Ishikawa (cell line): ENCODE data around the gene ZNF106.
A peak's percentile ranks its signal among the peaks of the same experiment; 100 is the strongest.

ENCODE experiments used
- CEBPB ChIP-seq: IDR thresholded peaks from 2 replicates; pipeline ENCODE4 v1.6.1; 2012
- CREB1 ChIP-seq: IDR thresholded peaks from 2 replicates; pipeline ENCODE4 v1.6.1; 2012; ENCODE audit warnings: low read depth
- EGR1 ChIP-seq: IDR thresholded peaks from 2 replicates; pipeline ENCODE4 v1.6.1; 2012
- EP300 ChIP-seq: IDR thresholded peaks from 2 replicates; pipeline ENCODE4 v1.6.1; 2012; ENCODE audit warnings: borderline replicate concordance
- FOXM1 ChIP-seq: IDR thresholded peaks from 2 replicates; pipeline ENCODE4 v1.6.1; 2012; ENCODE audit warnings: low read depth, borderline replicate concordance
- NFIC ChIP-seq: IDR thresholded peaks from 2 replicates; pipeline ENCODE4 v1.6.1; 2012
- RAD21 ChIP-seq: IDR thresholded peaks from 2 replicates; pipeline ENCODE4 v1.6.1; 2012; ENCODE audit warnings: low read depth
- TAF1 ChIP-seq: IDR thresholded peaks from 2 replicates; pipeline ENCODE4 v1.6.1; 2012; ENCODE audit warnings: low read depth, mild to moderate bottlenecking
- TCF12 ChIP-seq: IDR thresholded peaks from 2 replicates; pipeline ENCODE4 v1.6.1; 2012; ENCODE audit warnings: low read depth
- TEAD4 ChIP-seq: IDR thresholded peaks from 2 replicates; pipeline ENCODE4 v1.6.1; 2012
- YY1 ChIP-seq: IDR thresholded peaks from 2 replicates; pipeline ENCODE4 v1.6.1; 2012; ENCODE audit warnings: low read depth
- ZBTB7A ChIP-seq: IDR thresholded peaks from 2 replicates; pipeline ENCODE4 v1.6.1; 2012; ENCODE audit warnings: low read depth
- TF ChIP-seq, protein P1 (sequence below): IDR thresholded peaks from 2 replicates; pipeline ENCODE4 v1.6.1; 2012; ENCODE audit warnings: low read depth, mild to moderate bottlenecking
- TF ChIP-seq, protein P2 (sequence below): IDR thresholded peaks from 2 replicates; pipeline ENCODE4 v1.6.1; 2012
- TF ChIP-seq, protein P3 (sequence below): IDR thresholded peaks from 2 replicates; pipeline ENCODE4 v1.6.1; 2012

Gene ZNF106

DNA sequence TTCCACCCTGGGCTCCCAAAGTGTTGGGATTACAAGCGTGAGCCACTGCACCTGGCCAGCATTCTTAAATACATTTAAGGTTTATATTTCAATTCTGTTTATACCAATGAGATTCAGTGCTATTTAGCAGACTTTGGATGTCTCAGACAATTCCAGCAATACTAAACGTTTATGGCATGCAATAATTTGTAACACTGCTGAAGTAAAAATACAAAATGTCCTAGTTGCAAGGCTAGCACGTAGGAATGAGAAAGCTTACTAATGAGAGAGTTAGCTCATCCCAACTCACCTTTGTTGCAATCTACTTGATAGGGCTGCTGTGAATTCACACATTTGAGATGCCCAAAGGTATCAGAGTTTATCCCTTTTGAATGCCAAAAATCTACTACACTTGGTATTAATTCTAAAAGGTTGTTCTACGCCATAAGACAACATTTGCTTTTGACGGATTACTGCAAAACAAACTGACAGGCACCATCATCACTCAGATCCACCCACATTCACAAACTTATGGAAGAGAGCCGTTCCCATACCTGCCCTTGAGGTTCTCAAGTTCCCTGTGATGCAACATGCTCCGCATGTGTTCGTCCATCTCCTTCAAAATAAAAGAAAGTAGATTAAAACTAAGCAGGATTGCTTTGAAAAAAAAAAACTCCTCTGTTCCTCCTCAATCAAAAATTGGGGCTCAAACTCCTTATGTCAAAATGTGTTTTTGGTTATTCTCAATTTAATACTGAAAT lies 25.3 kb downstream of the ZNF106 start:
- TF ChIP-seq CEBPB (peak; percentile 78), YY1 (no peak)

DNA sequence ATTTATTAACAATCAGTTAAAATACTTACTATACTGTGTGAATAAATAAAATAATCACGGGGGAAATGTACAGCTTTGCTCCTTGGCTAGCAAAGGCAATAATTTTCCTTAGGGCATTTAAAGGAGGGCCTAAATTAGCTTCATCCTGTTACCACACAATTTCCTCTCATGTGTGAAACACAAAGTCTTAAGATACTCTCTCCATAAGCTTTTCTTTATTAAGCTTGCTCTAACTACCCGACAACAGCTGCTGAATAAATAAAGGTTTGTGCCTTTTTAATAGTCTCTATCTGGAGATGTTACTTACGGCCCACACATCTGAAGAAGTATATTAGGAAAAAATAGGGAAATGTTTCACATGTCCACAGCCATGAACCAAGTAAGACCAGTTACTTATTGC lies 29.7 kb downstream of the ZNF106 start:
- TF ChIP-seq TAF1 (no peak), EP300 (no peak), TCF12 (no peak), YY1 (no peak), FOXM1 (no peak), ZBTB7A (no peak), EGR1 (no peak), CREB1 (no peak), TEAD4 (no peak), CEBPB (no peak), RAD21 (no peak), NFIC (no peak)
- TF ChIP-seq, protein P1, sequence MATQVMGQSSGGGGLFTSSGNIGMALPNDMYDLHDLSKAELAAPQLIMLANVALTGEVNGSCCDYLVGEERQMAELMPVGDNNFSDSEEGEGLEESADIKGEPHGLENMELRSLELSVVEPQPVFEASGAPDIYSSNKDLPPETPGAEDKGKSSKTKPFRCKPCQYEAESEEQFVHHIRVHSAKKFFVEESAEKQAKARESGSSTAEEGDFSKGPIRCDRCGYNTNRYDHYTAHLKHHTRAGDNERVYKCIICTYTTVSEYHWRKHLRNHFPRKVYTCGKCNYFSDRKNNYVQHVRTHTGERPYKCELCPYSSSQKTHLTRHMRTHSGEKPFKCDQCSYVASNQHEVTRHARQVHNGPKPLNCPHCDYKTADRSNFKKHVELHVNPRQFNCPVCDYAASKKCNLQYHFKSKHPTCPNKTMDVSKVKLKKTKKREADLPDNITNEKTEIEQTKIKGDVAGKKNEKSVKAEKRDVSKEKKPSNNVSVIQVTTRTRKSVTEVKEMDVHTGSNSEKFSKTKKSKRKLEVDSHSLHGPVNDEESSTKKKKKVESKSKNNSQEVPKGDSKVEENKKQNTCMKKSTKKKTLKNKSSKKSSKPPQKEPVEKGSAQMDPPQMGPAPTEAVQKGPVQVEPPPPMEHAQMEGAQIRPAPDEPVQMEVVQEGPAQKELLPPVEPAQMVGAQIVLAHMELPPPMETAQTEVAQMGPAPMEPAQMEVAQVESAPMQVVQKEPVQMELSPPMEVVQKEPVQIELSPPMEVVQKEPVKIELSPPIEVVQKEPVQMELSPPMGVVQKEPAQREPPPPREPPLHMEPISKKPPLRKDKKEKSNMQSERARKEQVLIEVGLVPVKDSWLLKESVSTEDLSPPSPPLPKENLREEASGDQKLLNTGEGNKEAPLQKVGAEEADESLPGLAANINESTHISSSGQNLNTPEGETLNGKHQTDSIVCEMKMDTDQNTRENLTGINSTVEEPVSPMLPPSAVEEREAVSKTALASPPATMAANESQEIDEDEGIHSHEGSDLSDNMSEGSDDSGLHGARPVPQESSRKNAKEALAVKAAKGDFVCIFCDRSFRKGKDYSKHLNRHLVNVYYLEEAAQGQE, result no peak
- TF ChIP-seq, protein P2, sequence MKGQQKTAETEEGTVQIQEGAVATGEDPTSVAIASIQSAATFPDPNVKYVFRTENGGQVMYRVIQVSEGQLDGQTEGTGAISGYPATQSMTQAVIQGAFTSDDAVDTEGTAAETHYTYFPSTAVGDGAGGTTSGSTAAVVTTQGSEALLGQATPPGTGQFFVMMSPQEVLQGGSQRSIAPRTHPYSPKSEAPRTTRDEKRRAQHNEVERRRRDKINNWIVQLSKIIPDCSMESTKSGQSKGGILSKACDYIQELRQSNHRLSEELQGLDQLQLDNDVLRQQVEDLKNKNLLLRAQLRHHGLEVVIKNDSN, result no peak
- TF ChIP-seq, protein P3, sequence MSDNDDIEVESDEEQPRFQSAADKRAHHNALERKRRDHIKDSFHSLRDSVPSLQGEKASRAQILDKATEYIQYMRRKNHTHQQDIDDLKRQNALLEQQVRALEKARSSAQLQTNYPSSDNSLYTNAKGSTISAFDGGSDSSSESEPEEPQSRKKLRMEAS, result no peak

DNA sequence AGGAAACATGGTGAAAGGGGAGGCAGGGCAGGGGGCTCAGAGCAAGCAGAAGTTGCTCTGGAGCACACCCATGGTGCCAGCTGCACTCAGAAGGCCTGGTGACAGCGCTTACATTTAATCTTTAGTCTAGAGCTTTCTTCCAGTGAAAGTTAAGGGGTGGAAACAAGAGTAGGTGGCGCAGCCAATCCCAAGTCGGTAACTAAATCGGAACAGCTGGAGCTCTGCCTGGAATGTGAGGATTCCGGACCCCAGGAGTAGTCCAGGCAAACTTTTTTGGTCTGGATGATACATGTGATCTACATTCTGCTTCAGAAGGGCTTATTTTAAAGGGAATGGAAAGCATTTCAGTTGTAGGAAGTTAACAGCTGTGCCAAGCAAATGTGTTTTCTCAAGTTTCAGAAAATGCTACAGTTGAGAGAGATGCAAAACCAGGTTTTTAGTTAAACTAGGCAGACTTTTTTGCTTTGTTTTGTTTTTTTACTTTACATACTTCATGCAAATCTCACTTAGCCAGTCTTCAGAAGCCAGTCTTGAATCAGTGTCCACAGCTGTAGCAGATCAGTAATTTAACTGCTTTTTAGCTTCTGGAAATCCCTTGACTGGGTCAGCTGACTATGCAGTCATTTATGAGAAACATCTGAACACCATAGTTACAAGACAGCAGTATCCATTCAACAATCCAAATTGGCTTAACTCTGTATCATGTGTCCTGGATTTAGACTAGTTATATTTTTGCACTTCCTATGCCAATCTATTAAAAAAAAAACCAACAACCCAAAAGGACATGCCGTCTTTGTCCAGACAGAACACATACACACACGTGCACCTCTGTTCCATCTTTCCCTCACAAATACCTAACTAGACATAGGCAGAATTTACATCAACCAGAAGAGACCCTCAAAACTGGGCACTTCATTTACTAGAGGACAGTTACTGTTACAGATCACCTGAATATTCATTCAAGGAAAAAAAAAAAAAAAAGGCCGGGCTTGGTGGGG lies 33.2 kb downstream of the ZNF106 start:
- TF ChIP-seq CEBPB (no peak), FOXM1 (peak; percentile 73), TEAD4 (peak; percentile 96), EP300 (no peak)
- TF ChIP-seq, protein P3, result 0 out of 2 replicates have a peak, but pooled peaks have one; percentile 20

DNA sequence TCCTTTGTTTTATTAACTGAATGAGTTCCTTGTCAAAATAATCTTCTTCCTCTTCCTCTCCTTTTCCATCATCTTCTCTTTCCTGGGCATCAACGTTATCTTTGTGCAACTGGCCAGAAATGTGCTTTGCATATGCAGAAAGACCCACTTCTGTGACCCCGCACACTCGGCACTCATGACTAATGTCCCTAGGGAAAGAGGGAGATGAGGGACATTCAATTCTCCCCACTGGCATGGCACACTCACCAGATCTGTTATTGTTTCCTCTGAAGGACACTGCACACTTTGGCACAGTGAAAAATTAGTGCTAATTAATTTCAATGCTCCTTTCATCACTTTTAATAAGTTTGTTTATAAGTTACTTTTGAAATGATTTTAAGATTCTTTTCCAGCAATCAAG lies 34.0 kb downstream of the ZNF106 start:
- no peak for TF ChIP-seq EGR1
- TF ChIP-seq CREB1, result no peak
- no peak for TF ChIP-seq TEAD4
- TF ChIP-seq CEBPB, result no peak
- TF ChIP-seq, protein P3, result no peak
- TF ChIP-seq FOXM1, result no peak
- TF ChIP-seq, protein P2, result no peak
- TF ChIP-seq, protein P1, result no peak
- TF ChIP-seq YY1, result no peak
- no peak for TF ChIP-seq TAF1
- TF ChIP-seq EP300, result no peak
- no peak for TF ChIP-seq ZBTB7A
- no peak for TF ChIP-seq NFIC
- TF ChIP-seq TCF12, result no peak
- TF ChIP-seq RAD21, result no peak

DNA sequence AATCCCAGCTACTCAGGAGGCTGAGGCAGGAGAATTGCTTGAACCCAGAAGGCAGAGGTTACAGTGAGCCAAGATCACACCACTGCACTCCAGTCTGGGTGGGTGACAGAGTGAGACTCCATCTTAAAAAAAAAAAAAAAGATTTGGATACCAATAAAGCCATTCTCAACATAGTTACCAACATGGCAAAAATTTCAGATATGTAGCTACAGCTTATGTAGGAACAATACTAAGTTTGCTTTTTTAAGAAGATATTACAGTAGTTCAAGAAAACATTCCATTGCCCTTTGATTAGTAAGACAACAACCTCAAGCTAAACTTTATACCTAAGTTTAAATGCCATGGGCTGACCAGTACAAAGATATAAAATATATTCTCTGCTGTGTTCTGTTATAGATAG lies 34.4 kb downstream of the ZNF106 start:
- no peak for TF ChIP-seq FOXM1
- TF ChIP-seq TAF1, result no peak
- TF ChIP-seq RAD21, result no peak
- TF ChIP-seq TCF12, result no peak
- no peak for TF ChIP-seq YY1
